Activated CD4-positive, alpha-beta T cell treated with anti-CD3 and anti-CD28 coated beads, Interleukin-2, Interleukin-6, amounts not matched to agents 100 ng/mL and 50 ng/mL, durations not matched to agents 16 hours and 8 hours (primary cell): ENCODE data around the gene BEND5.

ENCODE experiments used
- DNase-seq: peaks from one replicate; pipeline ENCODE4 v3.0.0-alpha.2; 2020

The BEND5 gene

GRCh38 chr1:48761986-48762385 is 14.7 kb downstream of the BEND5 start:
- DNase-seq = no peak

GRCh38 chr1:48761411-48761810 is 15.3 kb downstream of the BEND5 start:
- no peak for DNase-seq

- no peak for DNase-seq
These were observed 15.8 kb downstream of the BEND5 start for GRCh38 chr1:48760857-48761256.

- DNase-seq = no peak
These were observed 17.7 kb downstream of the BEND5 start for GRCh38 chr1:48758976-48759375.

- no peak for DNase-seq
These were observed 19.3 kb downstream of the BEND5 start for GRCh38 chr1:48757363-48757762.

GRCh38 chr1:48756683-48757316 is 19.9 kb downstream of the BEND5 start:
- DNase-seq = no peak

GRCh38 chr1:48753293-48753692 is 23.4 kb downstream of the BEND5 start:
- DNase-seq = no peak

GRCh38 chr1:48750109-48750508 is 26.6 kb downstream of the BEND5 start:
- no peak for DNase-seq

GRCh38 chr1:48749068-48749467 is 27.6 kb downstream of the BEND5 start:
- DNase-seq = no peak

- no peak for DNase-seq
These were observed 29.8 kb downstream of the BEND5 start for GRCh38 chr1:48746906-48747305.

GRCh38 chr1:48744032-48744431 is 32.7 kb downstream of the BEND5 start:
- DNase-seq = no peak

GRCh38 chr1:48743480-48743879 is 33.2 kb downstream of the BEND5 start:
- no peak for DNase-seq

GRCh38 chr1:48741380-48741779 is 35.3 kb downstream of the BEND5 start:
- DNase-seq = no peak

- no peak for DNase-seq
These were observed 36.1 kb downstream of the BEND5 start for GRCh38 chr1:48740621-48741020.

- DNase-seq = no peak
These were observed 37.6 kb downstream of the BEND5 start for GRCh38 chr1:48739091-48739490.

GRCh38 chr1:48738356-48738755 is 38.3 kb downstream of the BEND5 start:
- no peak for DNase-seq

GRCh38 chr1:48735796-48736195 is 40.9 kb downstream of the BEND5 start:
- no peak for DNase-seq

- peak; percentile 23 for DNase-seq
These were observed 46.4 kb downstream of the BEND5 start for GRCh38 chr1:48730164-48730910.

- DNase-seq = no peak
These were observed 48.1 kb downstream of the BEND5 start for GRCh38 chr1:48728584-48728983.

- no peak for DNase-seq
These were observed 50.0 kb downstream of the BEND5 start for GRCh38 chr1:48726557-48727215.

GRCh38 chr1:48726139-48726538 is 50.6 kb downstream of the BEND5 start:
- DNase-seq = no peak

GRCh38 chr1:48725341-48726046 is 51.2 kb downstream of the BEND5 start:
- no peak for DNase-seq

- no peak for DNase-seq
These were observed 55.8 kb downstream of the BEND5 start for GRCh38 chr1:48720929-48721328.

- no peak for DNase-seq
These were observed 58.0 kb downstream of the BEND5 start for GRCh38 chr1:48718705-48719104.
